HepG2 (cell line): ENCODE results near the gene LCORL.

ENCODE experiments used
- BORCS8-MEF2B ChIP-seq: sonication (generic); formaldehyde crosslinking; IDR thresholded peaks from 2 replicates; pipeline ENCODE4 v1.8.0; 2022; ENCODE audit warnings: mild to moderate bottlenecking, missing genetic modification reagents
- HNRNPUL1 ChIP-seq: fragments of 200-400 bp; formaldehyde crosslinking; IDR thresholded peaks from 2 replicates; pipeline ENCODE4 v1.6.1; 2017; ENCODE audit warnings: low read depth, mild to moderate bottlenecking, low read length, moderate library complexity
- RBAK ChIP-seq: sonication (generic); formaldehyde crosslinking; IDR thresholded peaks from 2 replicates; pipeline ENCODE4 v1.5.1; 2020; ENCODE audit warnings: mild to moderate bottlenecking, missing genetic modification reagents
- ZBTB7A ChIP-seq: sonication (generic); formaldehyde crosslinking; IDR thresholded peaks from 2 replicates; pipeline ENCODE4 v1.8.0; 2022; ENCODE audit warnings: mild to moderate bottlenecking, missing genetic modification reagents
- ZBTB8A ChIP-seq: sonication (generic); formaldehyde crosslinking; IDR thresholded peaks from 2 replicates; pipeline ENCODE4 v1.4.0; 2020; ENCODE audit warnings: mild to moderate bottlenecking, low read depth, missing genetic modification reagents, borderline replicate concordance
- ZNF782 ChIP-seq: sonication (generic); formaldehyde crosslinking; IDR thresholded peaks from 2 replicates; pipeline ENCODE4 v1.4.0; 2020; ENCODE audit warnings: missing genetic modification reagents, mild to moderate bottlenecking, borderline replicate concordance
- TF ChIP-seq, protein P1 (sequence below): sonication (generic); formaldehyde crosslinking; IDR thresholded peaks from 2 replicates; pipeline ENCODE4 v1.5.1; 2020; ENCODE audit warnings: mild to moderate bottlenecking, missing genetic modification reagents

DNA sequence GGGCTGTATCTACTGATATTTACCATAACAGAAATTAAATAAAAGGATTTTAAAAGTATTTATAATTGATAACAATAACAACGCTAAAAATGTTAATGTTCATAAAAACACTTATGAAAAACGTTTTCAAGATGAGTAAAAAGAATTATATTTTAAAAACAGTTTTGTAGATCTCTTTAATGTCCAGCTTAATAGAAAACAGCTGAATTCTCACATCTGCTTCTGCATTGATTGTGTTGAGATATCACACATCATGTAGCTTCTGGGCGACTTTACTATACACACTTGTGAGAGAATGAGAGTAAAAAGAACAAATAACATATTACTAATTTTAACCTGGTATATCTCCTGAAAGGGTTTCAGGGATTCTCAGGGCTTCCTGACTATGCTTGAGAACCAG lies 127.1 kb downstream of the LCORL start:
- no peak for TF ChIP-seq ZBTB7A (CRISPR knock-in tag)
- no peak for TF ChIP-seq BORCS8-MEF2B (CRISPR knock-in tag)
- TF ChIP-seq ZBTB8A, result no peak
- no peak for TF ChIP-seq HNRNPUL1
- no peak for TF ChIP-seq RBAK (CRISPR knock-in tag)
- TF ChIP-seq, protein P1, sequence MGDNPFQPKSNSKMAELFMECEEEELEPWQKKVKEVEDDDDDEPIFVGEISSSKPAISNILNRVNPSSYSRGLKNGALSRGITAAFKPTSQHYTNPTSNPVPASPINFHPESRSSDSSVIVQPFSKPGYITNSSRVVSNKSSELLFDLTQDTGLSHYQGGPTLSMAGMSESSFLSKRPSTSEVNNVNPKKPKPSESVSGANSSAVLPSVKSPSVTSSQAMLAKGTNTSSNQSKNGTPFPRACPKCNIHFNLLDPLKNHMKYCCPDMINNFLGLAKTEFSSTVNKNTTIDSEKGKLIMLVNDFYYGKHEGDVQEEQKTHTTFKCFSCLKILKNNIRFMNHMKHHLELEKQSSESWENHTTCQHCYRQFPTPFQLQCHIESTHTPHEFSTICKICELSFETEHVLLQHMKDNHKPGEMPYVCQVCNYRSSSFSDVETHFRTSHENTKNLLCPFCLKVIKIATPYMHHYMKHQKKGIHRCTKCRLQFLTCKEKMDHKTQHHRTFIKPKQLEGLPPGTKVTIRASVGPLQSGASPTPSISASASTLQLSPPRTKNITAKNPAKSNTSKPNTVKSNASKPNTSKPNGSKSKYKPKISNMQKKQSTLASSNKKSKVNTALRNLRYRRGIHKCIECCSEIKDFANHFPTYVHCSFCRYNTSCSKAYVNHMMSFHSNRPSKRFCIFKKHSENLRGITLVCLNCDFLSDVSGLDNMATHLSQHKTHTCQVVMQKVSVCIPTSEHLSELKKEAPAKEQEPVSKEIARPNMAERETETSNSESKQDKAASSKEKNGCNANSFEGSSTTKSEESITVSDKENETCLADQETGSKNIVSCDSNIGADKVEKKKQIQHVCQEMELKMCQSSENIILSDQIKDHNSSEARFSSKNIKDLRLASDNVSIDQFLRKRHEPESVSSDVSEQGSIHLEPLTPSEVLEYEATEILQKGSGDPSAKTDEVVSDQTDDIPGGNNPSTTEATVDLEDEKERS (CRISPR knock-in tag), result no peak
- no peak for TF ChIP-seq ZNF782 (CRISPR knock-in tag)
